Activated naive CD4-positive, alpha-beta T cell (primary cell): ENCODE data around the gene MAPK14.

Source experiments
- DNase-seq, 4 experiments: peaks; one replicate each; lab custom pipeline; 2025; lab: John Stamatoyannopoulos, UW

MAPK14 gene

DNA sequence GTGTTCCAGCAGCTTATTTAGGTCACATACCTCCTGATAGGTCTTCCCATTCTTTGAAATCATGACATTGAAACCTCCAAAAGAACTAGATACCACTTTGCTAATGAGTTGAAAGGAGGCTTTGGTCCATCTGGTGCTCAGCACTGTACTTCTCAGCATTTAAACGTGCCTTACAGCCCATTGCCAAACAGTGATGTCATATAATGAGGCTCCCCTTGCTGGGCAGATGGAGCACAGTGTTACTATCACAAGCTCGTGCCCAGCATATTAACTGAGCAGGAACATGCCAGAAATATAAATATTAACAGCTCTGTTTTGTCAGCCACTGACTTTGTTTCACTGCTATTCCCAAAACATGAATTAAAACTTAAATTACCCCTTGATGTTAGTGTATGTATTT, 77.2 kb downstream of the MAPK14 start:
- DNase-seq, result no peak

DNA sequence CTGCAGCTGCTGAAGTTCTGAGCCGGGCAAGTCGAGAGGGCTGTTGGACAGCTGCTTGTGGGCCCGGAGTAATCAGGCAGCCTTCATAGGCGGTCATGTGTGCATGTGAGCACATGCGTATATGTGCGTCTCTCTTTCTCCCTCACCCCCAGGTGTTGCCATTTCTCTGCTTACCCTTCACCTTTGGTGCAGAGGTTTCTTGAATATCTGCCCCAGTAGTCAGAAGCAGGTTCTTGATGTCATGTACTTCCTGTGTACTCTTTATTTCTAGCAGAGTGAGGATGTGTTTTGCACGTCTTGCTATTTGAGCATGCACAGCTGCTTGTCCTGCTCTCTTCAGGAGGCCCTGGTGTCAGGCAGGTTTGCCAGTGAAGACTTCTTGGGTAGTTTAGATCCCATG, 81.5 kb downstream of the MAPK14 start:
- peak in 2 of 4 experiments; percentile 32 to 35 for DNase-seq

DNA sequence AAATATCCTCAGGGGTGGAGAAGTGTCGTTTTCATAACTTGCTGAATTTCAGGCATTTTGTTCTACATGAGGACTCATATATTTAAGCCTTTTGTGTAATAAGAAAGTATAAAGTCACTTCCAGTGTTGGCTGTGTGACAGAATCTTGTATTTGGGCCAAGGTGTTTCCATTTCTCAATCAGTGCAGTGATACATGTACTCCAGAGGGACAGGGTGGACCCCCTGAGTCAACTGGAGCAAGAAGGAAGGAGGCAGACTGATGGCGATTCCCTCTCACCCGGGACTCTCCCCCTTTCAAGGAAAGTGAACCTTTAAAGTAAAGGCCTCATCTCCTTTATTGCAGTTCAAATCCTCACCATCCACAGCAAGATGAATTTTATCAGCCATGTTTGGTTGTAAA, 82.4 kb downstream of the MAPK14 start:
- no peak for DNase-seq

DNA sequence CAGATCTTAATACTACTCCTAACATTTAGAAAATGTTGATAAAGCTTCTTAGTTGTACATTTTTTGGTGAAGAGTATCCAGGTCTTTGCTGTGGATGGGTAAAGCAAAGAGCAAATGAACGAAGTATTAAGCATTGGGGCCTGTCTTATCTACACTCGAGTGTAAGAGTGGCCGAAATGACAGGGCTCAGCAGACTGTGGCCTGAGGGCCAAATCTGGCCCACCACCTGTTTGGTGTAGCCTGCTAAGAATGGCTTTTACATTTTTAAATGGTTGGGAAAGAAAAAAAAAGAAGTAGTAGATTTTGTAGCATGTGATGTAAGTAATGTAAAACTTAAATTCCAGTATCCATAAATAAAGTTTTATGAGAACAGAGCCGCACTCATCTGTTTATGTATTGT, 83.3 kb downstream of the MAPK14 start:
- no peak for DNase-seq

DNA sequence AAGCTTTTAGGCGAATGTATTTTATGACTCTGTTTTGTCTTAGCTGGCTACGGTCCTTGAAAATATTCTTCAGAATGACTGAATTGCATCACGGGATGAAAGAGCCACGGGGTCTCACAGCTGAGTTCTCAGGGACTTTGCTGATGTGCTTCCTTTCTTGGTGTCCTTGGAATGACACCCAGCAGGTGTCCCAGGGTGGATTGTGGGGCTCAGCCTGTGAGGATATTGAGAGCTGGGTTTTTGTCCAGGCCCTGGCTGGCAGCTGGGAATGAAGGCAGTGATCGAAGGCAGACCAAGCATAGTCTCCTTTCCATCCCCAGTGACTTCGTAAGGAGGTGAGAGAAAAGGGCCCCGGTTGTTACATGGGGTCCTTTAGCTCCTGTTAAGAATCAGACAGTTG, 83.9 kb downstream of the MAPK14 start:
- no peak for DNase-seq

DNA sequence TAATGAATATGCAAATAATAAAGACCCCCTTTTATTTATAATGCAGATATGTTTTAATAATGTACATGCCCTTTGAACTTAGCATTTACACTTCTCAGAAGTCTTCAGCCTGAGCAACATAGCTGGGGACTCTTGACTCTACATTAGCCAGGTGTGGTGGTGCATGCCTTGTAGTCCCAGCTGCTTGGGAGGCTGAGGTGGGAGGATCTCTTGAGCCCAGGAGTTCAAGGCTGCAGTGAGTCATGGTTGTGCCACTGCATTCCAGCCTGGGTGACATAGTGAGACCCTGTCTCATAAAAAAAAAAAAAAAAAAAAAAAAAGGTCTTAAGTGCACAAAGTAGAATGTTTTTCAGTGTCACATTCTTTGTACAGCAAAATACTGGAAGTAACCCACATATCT, 85.4 kb downstream of the MAPK14 start:
- no peak for DNase-seq

DNA sequence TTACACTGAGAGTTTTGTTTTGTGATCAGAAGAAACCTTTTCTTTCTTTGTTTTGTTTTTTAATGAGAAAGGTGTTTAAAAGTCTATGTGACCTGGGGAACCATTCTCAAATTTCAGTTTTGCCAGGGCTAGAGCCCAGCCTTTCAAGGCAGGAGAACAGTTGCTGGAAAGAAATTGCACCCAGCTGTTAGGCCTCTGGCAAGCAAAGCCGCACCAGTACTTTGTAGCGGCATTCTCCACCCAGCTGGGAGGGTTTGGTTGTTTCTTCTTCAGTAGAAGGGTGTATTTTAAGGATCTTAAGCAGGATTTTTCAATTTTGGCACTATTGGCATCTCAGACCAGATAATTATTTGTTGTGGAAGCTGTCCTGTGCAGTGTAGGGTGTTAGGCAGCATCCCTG, 86.1 kb downstream of the MAPK14 start:
- DNase-seq, result no peak

DNA sequence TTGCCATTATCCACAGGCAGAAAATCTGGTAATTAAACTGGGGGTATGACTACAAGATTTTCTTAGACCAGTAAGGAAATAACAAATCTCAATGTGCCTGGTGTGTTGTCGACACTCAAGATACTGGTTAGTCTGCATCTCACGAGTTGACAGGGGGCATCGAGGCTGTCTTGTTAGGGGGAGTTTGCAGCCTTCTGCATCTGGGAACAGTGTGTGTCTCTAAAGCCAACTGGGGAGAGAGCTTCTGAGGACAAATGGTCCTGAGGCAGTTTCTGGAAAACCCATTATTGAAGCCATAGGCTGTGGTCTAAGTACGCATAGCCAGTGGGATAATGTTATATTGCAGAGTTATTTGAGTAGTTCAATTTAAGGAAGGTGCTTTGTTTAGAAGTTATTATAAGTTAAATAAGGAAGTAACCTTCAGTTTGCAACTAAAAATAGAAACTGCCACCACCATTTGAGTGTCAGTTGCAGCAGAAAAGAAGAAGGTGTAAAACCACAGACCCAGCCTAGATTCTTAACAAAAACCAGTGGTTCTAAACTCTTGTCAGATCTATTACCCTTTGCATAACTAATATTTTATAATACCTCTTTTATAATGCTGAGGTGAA, 87.3 kb downstream of the MAPK14 start:
- no peak for DNase-seq

DNA sequence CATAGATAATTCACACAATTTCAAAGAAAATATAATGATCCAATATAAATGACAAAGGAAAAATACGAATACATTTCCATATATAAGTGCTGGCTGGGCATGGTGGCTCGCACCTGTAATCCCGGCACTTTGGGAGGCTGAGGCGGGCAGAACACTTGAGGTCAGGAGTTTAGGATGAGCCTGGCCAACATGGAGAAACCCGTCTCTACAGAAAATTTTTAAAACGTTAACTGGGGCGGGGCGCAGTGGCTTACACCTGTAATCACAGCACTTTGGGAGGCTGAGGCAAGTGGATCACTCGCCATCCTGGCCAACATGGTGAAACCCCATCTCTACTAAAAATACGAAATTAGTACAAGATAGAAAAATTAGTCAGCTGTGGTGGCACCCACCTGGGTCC, 87.8 kb downstream of the MAPK14 start:
- DNase-seq, result no peak

DNA sequence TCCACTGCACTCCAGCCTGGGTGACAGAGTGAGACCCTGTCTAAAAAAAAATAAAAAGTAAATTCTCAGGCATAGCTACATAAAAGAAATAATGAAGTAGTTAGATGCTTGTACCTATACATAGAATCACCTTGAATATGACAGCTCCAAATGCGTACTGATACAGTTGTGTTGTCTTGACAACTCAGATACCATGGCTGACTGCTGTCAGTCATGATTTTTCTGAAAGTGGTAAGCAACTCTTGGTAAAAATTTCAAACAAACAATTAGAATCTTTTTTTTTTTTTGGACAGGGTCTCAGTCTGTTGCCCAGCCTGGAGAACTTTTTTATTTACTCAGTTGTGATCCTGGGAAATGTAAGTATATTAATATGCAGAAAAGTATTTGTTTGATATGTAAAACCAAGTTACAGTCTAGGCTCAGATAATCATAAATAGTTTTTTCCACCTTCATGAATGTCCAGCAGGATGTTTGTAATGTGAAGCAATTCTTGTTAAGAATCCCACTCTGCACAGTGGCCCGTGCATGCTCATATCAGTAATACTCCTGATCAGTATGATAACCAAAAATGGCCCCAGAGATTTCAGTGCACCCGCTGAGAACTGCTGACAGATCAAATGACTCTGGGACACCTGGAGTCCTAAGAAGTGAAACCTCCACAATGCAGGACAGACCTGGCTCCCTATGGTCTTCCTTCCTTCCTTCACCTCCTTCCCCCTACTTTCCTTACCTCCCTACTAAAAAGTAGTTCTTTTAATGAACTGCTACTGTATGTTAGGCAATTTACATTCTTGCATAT, 88.7 kb downstream of the MAPK14 start:
- DNase-seq, result no peak

DNA sequence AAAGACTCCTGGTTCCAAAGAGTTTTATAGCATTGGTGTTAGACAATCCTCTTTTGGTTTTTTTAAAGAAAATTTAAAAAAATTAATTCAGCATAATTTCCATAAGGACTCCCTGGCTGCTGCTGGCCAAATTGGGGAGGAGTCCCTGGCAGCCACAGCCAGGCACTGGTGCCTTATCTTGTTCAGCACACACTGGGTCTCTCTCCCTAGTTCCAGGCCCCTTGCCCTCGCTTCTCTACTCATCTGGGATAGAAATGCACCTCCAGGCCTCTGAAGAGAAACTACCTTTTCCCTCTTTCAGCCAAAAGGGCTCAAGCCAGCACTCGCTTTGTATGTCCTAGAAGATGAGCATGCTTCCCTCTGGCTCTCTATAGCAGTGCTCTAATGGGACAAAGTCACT, 89.3 kb downstream of the MAPK14 start:
- no peak for DNase-seq

DNA sequence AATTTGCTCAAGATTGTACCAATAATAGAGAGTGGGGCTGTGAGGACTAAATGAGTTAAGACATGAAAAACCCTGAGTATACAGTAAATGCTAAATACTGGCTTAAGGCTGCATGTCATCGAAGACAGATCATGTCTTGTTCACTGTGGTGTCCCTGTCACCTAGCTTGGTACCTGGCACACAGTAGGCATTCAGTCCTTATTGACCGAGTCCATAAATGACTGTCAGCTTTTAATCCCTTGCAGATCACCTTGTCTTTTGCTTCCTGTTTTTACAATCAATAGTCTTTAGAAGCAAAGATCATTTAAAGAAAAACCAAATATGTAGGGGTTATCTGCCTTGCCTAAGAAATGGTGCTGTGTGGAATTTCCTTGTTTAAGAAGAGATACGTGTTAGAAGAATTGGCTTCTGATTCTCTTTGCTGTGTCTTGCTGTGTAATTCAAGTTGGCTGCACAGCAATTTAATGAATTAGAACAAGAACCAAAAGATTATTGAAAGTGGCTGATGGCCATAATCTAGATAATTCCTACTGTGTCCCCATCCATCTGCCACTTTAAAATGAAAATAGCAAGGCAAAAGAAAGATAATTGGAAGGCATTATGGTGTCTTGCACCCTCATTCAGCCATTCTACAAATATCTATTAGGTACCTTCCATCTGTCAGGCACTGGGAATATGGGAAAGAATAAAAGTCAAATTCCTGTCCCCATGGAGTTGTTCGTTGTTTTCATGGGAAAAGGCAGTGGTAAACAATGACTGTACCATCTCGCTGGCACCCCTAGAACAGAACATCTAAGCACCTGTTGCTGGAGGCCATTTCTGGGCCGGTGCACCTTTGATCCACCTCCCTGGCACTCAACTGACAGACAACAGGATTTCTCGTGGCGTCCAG, 90.3 kb downstream of the MAPK14 start:
- DNase-seq, result no peak

DNA sequence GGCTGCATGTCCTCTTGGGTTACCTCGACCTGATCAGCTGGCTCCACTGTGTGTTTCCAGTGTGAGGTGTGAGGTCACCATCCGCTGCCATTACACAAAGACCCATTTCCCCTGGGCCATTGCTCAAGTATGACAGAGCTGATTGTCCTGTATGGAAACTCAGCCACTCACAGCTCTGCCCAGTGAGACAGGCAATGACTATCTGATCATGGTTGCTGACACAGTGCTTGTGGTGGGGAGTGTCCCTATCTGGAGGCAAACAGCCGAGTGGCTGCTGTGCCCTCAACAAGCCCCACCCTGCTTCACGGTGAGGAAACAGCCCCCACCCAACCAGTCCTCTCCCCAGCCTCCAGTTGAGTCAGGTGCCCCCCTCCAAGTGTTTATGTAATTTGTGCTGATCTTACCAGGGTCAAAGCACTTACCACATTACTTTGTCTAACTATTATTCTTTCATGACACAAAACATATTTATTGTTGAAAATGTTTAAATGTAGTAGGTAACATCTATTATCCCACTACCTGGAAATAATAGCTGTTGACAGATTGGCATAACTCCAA, 91.0 kb downstream of the MAPK14 start:
- peak in 2 of 4 experiments; percentile 17 to 41 for DNase-seq

DNA sequence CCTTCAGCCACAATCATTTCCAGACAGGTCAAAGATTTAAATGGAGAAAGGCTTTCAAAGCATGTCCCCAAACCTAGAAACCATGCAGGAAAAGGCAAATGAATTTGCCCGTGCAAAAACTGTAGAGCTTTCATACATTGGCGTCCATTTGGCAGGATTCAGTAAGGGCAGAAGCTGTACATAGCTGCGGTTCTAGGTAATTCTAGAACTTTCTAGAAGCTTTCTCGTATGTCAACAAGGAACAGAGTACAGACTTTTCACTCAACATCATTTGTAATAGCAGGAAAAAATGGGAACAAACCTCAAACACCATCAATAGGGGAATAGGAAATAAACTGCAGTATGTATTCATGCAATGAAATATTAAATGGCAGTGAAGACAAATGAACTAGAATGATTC, 91.6 kb downstream of the MAPK14 start:
- DNase-seq, result no peak

DNA sequence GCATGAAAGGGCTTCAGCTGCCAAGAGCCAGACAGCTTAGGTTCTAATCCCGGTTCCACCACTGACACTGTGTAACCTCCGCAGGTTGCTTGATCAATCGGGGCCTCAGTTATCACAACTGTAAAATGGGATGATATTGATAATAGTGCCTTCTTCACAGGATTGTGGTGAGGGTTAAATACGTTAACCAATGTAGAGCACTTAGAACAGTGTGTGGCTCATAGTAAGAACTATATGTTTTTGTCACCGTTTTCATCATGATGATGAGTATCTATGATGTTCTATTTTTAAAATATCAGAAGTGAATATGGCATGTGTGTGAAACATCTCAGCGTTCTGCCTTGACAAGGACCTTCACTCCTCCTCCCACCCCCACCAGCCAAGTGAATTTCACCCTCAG, 92.4 kb downstream of the MAPK14 start:
- no peak for DNase-seq

DNA sequence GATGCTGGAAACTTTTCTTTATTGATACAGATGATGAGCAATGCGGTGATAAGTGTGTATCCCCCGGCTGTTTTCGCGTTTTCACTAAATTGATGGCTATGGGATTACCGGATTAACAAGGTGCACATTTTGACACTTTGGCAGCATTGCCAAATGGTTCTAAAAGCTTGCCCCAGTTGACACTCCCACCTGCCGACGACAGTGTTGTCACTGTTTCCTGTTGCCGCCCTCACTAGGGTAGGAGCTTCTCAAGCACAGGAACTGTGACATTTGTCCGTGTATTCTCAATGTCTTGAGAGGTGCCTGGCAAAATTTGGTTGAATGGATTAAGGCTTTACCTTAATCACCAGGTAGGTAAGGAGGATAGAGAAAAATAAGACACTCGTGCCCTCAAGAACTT, 92.9 kb downstream of the MAPK14 start:
- DNase-seq, result peak in 2 of 4 experiments; percentile 58 to 61

DNA sequence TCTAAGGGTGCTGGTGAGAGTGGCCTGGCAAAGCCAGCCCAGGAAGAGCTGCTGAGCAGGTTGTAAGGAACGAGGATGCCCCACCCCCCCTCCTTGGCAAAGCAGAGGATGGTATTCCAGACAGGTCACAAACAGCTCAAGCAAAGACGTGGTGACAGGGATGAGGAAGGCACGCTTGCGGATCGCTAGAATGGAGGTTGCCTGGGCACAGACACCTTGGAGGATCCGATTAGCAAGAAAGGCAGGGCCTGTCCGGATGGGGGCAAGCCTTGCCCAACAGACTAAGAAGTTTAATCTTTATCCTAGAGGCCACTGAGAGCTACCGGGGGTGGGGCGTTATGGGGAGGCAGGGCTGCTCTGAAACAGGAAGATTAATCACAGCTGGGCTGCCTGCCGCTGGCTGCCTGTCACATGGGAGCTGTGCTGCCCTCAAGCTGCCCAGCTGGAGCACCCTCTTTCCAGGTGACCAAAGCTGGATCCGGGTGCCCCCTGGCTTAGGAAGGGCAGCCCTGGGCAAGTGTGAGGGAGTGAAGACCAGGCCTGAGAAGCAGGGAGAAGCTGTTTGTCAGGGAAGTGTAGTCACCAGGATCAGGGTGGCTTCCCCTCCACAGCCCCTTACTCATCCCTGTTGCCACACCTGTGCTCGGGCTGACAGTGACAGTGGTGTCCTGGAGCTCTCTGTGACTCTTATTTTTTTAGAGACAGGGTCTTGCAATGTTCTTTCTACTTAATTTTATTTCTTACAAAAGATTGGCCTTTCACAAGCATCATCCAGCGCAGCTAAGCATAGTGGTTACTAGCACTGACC, 93.6 kb downstream of the MAPK14 start:
- peak in 2 of 4 experiments; percentile 17 to 27 for DNase-seq

DNA sequence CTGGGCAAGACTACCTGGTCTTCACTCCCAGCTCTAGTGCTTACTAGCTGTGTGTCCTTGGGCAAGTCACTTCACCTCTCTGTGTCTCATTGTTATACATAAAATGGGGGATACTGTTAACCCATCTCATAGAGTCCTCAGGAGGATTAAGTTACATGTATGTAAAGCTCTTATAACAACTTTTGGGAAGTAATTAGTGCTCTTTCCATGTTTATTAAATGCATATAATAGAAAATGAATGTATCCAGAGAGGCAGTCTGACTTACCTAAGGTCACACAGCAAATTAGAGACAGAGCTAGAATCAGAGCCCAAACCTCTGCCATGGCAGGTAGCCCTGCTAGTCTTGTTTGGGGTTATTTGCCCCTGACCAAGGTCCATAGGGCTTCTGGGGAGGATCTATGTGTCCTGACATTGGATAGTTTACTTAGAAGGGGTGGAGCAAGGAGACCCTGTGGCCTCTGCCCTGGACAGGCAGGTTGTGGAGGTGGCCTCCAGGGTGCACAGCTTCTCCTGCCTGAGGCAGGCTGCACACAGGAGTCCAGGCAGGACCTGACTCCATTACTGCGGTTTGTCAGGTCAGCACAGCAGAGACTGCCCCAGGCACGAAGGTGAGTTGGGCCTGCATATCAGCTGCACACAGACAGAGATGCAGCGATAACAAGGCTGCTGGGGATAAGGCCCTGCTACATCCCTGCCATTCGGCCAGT, 94.3 kb downstream of the MAPK14 start:
- no peak for DNase-seq

DNA sequence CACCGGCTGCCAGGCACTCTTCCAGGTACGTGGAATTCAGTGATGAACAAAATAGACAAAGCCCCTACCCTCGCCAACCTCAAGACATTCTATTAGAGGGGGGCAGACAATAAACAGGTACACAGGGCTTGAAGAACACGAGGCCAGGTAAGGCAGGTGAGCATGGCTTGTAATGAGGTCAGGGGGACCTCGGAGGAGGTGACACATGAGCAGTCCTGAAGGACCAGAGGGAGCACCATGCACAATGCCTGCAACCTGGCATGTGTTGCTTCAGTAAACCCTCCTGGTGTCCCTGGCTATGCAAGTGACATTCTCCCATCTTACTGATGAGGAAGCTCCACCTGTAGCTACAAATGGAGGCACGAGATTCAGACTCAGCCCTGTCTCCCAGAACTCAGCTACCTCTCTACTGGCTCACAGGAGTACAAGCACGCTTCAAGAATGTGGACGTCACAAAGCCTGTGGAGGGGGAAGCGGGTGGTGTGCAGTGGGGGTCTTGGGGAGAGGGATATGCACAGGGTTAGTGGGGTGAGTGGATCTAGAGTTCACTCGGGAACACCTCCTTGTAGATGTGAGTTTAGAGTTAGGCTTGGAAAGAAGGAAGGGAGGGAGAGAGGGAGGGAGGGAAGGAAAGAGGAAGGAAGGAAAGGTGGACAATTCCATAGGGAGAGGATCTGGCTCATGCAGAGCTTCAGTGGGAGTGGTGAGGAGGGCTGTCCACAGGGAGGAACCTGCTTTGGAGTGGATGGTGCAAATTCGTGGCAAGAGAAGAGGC, 95.1 kb downstream of the MAPK14 start:
- no peak for DNase-seq
